BE2C (cell line): ENCODE measurements around the gene PRXL2B.
"Not testable (repeated sequence)": the region's sequence is repeated elsewhere in the genome, so short reads cannot be mapped to it uniquely, and the experiment has no call there.

Experiments
- DNase-seq: peaks from one replicate; pipeline ENCODE4 v3.0.0-alpha.2; 2020
- H3K27me3 ChIP-seq: fragments of 250-450 bp; sonication (Bioruptor Pico); 2 replicates; pipeline ENCODE4 v1.5.1; 2020; ENCODE audit warnings: mild to moderate bottlenecking
- H3K36me3 ChIP-seq: fragments of 250-450 bp; sonication (Bioruptor Pico); 2 replicates; pipeline ENCODE4 v1.5.1; 2020; ENCODE audit warnings: mild to moderate bottlenecking
- H3K4me1 ChIP-seq: fragments of 250-450 bp; sonication (Bioruptor Pico); 2 replicates; pipeline ENCODE4 v1.5.1; 2020
- H3K4me3 ChIP-seq: 2 replicates; pipeline ENCODE4 v1.5.1; 2011; ENCODE audit warnings: low read depth, low read length
- H3K9me3 ChIP-seq: fragments of 250-450 bp; sonication (Bioruptor Pico); 2 replicates; pipeline ENCODE4 v1.5.1; 2020
- TF ChIP-seq, protein P1 (sequence below): IDR thresholded peaks from 2 replicates; pipeline ENCODE4 v1.5.1; 2012; ENCODE audit warnings: mild to moderate bottlenecking, low read depth, low read length

Gene PRXL2B

DNA sequence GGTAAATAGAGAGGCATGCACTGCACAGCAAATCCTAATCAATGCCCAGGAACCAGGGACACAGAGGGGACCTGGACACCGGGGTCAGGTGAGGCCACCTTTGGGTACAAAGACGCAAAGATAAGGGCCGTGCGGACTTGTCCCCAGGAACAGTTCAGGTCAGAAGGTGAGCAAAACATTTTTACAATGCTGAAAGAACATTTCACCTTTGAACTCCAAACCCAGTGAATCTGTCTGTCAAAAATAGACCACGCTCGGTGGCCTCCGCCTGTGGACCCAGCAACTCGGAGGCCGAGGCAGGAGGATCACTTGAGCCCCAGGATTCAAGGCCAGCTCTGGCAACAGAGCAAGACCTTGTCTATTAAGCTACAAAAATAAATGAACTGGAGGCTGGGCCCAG, 15.2 kb upstream of the PRXL2B start:
- no peaks in the 10 kb centered on the region for H3K4me1 ChIP-seq
- H3K27me3 ChIP-seq = no peaks in the 10 kb centered on the region
- H3K36me3 ChIP-seq = no peaks in the 10 kb centered on the region
- no peak for DNase-seq
- H3K9me3 ChIP-seq = no peaks in the 10 kb centered on the region
- TF ChIP-seq, protein P1, sequence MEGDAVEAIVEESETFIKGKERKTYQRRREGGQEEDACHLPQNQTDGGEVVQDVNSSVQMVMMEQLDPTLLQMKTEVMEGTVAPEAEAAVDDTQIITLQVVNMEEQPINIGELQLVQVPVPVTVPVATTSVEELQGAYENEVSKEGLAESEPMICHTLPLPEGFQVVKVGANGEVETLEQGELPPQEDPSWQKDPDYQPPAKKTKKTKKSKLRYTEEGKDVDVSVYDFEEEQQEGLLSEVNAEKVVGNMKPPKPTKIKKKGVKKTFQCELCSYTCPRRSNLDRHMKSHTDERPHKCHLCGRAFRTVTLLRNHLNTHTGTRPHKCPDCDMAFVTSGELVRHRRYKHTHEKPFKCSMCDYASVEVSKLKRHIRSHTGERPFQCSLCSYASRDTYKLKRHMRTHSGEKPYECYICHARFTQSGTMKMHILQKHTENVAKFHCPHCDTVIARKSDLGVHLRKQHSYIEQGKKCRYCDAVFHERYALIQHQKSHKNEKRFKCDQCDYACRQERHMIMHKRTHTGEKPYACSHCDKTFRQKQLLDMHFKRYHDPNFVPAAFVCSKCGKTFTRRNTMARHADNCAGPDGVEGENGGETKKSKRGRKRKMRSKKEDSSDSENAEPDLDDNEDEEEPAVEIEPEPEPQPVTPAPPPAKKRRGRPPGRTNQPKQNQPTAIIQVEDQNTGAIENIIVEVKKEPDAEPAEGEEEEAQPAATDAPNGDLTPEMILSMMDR = no peak
- H3K4me3 ChIP-seq = no peak overlapping the region

DNA sequence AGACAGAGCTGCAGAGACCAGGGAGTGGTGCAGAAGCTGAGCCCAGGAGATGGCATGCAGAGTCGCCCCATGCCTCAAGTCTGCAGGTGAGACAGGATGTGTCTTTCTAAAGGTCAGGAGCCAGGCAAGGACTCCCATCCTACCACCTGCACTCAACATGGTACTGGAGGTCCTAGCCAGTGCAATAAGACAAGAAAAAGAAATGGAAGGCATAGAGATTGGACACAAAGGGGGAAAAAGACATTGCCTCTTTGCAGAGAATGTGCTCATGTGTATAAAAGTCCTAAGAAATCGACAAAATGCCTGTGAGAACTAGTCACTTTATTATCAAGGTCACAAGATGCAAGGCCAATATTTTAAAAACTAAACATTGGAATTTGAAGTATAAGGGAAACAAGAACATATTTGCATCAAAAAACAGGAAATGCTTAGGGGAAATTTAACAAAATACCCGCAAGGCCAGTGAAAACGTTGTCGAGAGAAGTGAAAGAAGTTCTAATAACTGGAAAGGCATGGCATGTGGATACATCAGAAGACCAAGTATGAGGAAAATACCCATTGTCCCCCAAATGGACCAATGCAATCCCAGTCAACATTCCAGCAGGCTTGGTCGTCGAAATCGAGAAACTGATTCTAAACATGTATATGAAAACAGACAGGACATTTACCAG, 13.2 kb upstream of the PRXL2B start:
- DNase-seq = no peak
- Histone ChIP-seq H3K4me3 (no peak overlapping the region), H3K4me1 (no peaks in the 10 kb centered on the region), H3K9me3 (no peaks in the 10 kb centered on the region), H3K27me3 (no peaks in the 10 kb centered on the region), H3K36me3 (no peaks in the 10 kb centered on the region)
- TF ChIP-seq, protein P1 = no peak

DNA sequence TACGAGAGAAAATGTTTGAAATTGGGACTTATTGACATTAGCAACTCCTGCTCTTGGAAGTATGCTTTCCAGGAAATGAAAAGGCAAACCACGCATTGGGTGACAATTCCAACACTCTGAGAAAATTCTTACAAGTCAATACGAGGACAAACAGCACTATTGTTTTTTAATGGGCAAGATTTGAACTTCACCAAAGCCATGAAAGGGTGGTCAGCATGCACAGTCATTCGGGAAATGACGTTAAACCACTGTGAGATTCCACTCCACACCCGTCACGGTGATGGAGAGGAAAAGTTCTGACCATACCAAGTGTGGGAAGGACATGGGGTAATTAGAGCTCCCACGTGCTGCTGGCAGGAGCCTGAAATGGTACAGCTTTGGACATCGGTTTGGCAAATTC, 12.2 kb upstream of the PRXL2B start:
- H3K36me3 ChIP-seq = no peaks in the 10 kb centered on the region
- H3K27me3 ChIP-seq = no peaks in the 10 kb centered on the region
- H3K4me1 ChIP-seq = no peaks in the 10 kb centered on the region
- no peak overlapping the region for H3K4me3 ChIP-seq
- TF ChIP-seq, protein P1 = no peak
- DNase-seq = no peak
- H3K9me3 ChIP-seq = no peaks in the 10 kb centered on the region

DNA sequence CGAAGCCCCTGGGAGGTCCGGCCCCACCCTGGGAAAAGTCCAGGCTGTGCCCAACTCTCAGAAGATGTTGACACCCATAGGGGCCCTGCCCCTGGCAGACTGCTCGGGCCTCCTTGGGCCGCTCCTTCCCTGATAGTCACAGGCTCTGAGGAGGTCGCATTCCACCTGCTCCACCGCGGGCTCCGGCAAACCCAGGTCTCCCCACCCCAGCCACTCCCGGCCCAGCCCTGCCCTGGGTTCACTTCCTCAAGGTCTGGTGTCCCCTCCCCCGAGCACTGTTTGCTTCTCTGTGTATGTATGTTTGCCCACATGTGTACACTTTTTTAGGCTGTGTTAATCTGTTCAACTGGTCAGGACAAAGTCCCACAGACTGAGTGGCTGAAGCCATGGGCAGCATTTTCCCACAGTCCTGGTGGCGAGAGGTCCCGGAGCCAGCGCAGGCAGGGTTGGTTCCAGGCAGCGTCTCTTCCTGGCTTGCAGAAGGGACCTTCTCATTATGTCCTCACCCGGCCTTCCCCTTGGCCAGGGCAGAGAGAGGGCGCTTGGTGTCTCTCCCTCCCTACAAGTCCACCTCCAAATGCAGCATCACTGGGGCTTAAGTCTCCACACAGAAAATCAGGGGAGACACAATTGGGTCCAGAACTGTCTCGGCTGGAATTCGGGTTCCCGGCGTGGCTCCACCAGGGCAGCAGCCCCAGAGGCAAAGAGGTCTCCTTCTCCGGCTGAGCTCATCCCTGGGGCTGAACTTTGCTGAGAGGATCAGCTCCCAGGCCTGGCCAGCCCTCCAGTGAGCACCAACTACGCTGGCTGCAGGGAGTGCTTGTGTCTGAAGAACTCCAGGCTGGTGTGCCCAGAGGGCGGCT, 10.5 kb upstream of the PRXL2B start:
- H3K4me1 ChIP-seq = no peaks in the 10 kb centered on the region
- H3K9me3 ChIP-seq = no peaks in the 10 kb centered on the region
- no peaks in the 10 kb centered on the region for H3K27me3 ChIP-seq
- TF ChIP-seq, protein P1 = no peak
- H3K36me3 ChIP-seq = no peaks in the 10 kb centered on the region
- no peak overlapping the region for H3K4me3 ChIP-seq
- DNase-seq = no peak

DNA sequence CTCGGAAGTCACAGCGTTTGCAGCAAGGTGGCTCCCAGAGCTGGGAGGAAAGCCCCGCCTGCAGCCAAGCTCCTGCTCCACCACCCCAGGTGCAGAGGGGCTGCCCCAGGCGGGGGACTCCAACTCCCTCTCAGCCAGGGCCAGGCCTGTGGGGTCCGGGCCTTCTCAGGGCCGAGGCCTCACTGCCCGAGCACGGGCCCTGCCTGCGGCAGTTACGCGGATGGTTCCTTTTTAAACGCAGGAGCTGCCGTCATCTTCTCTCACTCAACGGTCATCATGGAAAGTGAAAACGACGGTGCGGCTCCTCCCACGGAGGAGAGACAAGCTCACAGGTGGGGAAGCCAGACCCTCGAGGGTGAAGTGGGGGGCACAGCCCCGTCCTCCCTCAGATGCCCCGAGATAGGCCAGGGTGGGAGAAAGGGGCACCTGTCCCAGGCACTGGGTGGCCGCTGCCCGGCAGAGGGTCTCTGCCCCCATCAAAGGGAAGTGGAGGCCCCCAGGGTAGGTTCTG, 9.0 kb upstream of the PRXL2B start:
- H3K4me3 ChIP-seq, H3K36me3 ChIP-seq, H3K27me3 ChIP-seq, H3K9me3 ChIP-seq, DNase-seq, H3K4me1 ChIP-seq: not testable (repeated sequence)

DNA sequence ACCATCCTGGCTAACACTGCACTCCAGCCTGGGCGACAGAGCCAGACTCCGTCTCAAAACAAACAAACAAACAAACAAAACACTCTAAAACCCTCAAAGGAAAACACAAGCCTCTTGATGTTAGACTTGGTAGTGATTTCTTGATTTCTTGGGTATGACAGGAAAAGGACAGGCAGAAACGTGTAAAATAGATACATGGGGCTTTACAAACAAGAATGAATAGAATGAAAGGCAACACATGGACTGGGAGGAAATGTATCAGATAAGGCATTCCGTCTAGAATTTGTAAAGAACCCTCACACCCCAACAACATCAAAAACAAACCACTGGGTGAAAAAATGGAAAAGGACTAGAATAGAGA, 7.8 kb upstream of the PRXL2B start:
- Histone ChIP-seq H3K27me3 (no peaks in the 10 kb centered on the region), H3K4me3 (no peak overlapping the region), H3K4me1 (no peaks in the 10 kb centered on the region), H3K36me3 (no peaks in the 10 kb centered on the region), H3K9me3 (no peaks in the 10 kb centered on the region)
- DNase-seq = no peak
- TF ChIP-seq, protein P1 = no peak
